HG03139 (cell line): ENCODE measurements around the gene ELMO1.

Experiments
- ATAC-seq: cut with Tn5 transposase; IDR thresholded peaks from one replicate; pipeline ENCODE4 v1.9.1; 2021; ENCODE audit not compliant: unreplicated experiment

The ELMO1 gene

DNA sequence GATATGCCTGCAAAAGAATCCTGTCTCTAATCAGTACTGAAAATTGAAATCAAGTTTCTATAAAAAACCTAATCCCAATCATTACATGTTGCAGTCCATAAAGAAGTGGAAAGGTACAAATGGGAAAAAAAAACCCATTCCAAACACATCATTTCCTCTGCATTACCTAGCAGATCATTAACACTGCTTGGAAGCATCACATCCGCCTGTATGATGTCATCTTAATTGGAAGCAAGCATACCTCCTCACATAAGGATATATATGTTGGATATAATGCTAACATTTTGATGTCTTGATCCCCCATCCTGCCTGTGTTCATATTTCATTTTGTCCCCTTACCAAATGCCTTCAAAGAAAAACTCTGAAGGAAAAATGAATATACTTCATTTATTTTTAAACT, 483.0 kb downstream of the ELMO1 start:
- no peak for ATAC-seq

DNA sequence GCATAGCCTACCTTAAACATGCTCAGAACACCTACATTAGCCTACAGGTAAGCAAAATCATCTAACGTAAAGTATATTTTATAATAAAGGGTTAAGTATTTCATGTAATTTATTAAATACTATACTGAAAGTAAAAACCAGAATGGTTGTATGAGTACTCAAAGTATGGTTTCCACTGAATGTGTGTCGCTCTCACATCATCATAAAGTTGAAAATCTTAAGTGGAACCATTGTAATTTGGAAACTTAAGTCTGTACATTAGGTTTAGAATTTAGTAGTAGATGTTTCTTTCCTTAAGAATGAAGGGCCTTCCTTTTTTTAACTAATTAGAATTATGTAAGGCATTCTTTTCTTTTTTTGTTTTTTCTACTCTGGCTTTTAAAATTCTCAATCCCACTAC, 484.4 kb downstream of the ELMO1 start:
- no peak for ATAC-seq

- ATAC-seq = no peak
Measured at GRCh38 chr7:36962367-36962766, 486.3 kb downstream of the ELMO1 start.

DNA sequence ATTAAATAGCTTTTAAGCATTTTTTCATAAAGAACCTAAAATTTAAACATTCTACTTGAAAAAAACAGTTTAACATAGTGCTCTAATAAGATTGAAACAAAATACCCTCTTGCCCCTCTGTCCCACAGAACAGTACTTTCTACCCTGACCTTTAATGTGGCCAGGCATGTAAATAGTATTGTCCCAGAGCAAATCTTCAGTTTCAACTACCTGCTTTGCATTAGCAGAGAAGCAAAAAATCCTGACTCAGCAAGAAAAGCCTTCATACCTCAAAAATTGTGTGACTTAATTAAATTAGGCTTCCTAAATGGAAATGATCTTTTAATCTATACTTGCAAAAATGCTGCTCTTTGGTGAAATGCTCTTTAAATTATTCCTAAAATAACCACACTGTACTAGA, 487.0 kb downstream of the ELMO1 start:
- ATAC-seq = no peak

GRCh38 chr7:36961097-36961496, 487.6 kb downstream of the ELMO1 start:
- ATAC-seq = no peak

- ATAC-seq = no peak
Measured at GRCh38 chr7:36960105-36960504, 488.6 kb downstream of the ELMO1 start.

DNA sequence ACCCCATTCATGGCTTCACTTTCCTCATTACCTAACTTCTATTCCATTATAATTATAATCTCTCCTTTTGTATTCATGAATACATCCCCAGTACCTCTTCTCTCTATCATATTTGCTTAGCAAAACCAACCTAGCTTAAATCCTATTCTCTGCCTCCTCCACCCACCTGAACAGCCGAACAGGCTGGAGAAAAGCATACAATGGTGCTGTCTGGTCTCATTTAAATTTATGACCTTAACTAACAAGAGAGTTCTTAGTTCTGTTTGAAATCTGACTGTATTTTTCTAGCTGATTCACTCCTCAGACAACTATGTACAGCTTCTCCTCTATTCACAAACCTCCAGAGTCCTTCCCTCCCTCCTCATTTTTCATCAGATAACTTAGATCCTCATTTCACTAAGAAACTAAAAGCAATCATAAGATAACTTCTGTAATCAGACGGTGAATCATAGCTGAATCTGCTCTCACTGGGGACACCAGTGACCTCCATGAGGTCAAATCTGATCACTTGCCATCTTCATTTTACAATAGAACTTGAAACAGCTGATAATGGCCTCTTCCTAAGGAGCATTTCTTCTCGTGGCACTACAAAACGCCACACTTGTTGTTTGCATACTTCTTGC, 490.4 kb downstream of the ELMO1 start:
- ATAC-seq = no peak

- ATAC-seq = no peak
Measured at GRCh38 chr7:36957620-36958019, 491.0 kb downstream of the ELMO1 start.

GRCh38 chr7:36956814-36957213, 491.9 kb downstream of the ELMO1 start:
- no peak for ATAC-seq

DNA sequence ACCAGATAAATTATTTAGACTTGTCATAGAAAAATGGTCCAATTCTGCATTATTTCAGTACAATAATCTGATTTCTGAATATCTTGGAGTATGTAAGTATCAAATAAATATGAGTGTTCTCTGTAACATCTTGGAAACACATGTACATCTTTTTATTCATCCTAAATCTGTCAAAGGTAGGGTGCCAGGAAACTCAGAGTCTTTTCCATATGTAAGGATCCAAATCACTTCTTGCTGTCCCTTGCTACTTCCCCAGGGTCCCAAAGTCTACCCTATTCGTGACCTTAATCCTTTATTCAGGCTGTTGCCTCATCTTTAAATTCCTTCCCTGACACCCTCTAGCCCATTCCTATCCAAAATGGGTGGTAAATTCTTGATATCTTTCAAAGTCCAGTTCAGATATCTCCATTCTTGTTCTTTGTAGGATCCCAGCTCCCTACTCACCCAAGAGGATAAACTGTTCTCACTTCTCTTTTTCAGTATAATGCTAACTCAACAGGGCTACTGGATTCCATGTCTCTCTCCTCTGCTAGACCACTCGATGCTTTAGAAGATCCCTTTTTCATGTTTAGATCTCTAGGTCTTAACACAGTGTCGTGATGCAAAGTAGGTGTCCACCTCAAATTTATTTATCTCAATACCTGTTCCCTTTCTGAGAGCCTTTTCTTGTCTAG, 493.1 kb downstream of the ELMO1 start:
- ATAC-seq = no peak

DNA sequence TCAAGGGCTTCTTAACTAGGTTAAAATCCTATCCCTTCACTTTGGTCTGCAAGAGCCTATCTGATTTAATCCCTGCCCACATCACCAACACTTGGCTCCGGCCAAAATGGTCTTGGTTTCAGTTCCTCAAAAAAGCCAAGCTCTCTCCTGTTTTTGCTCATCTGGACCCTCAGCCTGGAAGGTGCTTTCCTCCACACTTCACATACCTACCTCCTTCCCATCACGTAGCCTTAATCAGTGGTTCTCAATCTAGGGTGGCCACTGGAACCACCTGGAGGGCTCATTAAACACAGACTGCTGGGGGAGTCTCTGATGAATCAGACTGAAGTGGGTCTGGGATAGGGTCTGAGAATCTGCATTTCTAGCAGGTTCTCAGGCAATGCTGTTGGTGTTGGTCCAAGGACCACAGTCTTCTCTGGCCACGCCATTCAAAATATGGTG, 497.4 kb downstream of the ELMO1 start:
- peak; percentile 84 for ATAC-seq

GRCh38 chr7:36949711-36950600, 498.7 kb downstream of the ELMO1 start:
- ATAC-seq = no peak

- no peak for ATAC-seq
Measured at GRCh38 chr7:36946401-36946739, 502.3 kb downstream of the ELMO1 start.

DNA sequence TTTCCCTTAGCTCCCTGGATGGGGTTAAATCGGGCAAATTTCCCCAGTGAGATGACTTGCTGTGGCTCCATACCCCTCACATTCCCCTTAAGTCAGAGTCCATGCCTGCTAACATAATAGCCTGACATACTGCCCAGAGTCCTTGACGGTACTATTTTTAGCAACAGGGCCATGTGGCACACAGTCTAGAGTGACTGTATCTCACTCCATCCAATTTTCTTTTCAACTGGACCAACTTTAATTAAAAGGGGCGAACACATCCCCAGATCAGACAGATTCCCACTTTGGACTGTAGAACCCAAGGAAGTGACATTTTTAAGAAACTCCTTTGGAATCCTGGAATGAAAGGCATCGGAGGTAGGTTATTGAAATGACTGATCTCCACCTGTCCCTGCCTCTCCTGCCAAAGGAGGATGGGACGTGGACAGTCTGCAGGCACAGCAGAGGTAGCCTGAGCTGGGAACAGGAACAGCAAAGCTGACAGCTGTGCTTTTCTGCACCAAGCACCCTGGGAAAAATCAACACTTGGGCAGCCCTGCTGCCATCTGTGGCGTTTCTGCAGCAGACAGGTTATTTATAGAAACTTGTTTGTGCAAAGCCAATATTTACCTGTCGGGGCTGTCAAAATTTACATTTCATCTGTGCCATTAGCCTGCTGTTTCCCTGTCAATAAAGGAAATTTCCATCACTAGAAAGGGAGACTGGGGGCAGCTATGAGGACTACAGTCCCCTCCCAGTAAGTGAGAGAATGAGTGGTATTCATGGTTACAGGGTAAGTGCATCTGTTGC, 502.9 kb downstream of the ELMO1 start:
- ATAC-seq = no peak

DNA sequence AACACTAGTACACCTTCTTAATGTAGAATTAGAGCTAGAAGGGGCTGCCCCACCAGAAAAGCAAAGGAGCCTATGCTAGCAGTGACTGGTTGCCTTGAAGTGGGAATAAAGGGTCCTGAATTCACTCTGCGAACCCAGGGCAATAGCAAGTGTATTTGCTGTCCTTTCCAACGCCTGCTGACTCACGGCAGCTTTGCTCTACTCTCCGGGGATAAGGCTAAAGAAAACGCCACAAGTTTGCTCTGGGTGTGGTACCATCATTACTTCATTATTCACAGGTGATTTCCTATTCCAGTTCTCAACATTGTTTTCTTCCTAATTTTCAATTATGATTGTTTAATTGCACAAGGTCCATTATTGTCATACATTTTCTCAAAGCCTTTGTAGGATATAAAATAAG, 503.8 kb downstream of the ELMO1 start:
- no peak for ATAC-seq

DNA sequence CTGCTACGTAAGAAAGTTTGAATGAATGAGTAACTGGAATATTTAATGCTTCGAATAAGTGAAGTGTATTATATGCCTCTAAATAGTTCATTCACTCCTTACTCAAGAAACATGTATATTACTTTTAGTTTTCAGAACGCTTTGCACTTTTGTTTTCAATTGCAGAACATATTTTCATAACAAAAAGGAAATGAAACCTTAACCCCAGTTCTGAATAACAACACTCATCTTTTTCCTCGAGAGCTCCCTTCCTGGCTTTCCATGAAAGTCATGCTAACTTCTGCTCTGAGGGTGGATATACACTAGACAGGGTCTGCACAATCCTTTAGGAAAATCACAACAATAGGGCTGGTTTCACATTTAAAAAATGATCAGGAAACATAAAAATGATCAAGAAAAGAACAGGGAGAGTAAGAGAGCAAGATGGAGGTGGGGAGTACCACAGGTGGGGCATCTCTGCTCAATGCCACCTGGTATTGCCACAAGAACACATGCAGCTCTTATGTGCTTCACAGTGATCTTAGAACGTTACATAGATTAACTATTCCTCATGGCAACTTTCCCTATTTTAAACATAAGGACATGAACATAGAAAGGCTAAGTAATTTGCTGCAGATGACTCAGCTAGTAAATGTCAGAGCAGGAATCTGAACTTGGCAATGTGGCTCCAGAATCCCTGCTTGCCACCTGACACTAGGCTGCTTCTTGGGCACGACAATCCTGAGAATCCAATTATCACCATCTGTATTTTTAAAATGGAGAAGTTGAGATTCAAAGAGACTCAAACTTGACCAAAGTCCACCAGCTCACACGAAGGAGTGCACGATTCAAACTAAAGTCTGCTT, 504.9 kb downstream of the ELMO1 start:
- ATAC-seq = no peak

DNA sequence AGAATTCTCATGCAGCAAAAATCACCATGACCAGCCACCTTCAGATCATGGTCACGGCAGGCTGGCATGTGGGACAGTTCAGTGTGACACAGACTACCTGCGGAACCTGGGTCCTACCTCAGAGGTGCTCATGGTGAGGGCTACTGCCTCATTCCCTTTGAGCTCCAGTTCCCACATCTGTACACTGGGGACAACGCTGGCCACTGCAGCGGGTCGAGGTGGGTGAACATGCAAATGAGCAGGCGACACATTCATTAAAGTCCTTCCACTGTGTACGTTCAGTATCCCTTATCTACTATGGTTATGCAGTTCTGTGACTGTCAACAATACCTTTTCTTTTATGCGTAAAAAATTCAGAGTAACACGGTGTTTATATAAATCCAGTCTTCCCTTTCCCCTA, 505.7 kb downstream of the ELMO1 start:
- no peak for ATAC-seq

- no peak for ATAC-seq
Measured at GRCh38 chr7:36942541-36942940, 506.1 kb downstream of the ELMO1 start.

DNA sequence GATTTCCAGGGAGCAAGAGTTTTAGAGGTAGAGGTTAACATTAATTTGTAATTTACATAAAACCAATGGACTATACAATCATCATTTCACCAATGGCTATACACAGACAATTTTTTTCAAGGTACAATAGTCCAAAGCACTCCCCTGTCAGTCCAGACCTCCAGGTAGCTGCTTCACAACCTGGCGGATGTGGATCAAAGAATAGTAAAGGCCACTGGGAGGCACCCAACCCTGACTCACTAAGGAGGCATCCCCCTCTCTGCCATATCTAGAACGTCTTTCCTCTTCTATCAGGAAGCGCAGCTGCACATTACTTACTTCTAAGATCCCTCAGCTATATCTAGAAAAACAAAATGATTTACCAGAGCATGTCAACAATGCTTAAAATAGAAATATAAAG, 506.6 kb downstream of the ELMO1 start:
- ATAC-seq = no peak

DNA sequence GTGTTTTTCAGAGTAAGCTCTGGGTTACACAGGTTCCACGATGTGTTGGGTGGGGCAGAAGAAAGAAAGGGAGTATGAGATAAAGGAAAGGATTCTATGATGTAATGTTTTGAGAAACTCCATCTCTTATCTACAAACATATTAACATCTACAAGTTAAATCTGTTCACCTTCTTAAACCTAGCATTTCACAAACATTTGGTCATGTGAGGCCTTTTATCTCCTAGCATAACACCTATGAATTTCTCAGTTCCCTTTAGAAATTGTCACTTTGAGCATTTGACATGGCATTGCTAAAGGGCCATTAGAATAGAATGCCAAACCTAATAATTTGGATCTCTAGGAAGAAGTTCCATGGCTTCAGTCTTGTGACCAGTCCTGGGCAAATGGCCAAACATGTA, 507.3 kb downstream of the ELMO1 start:
- ATAC-seq = no peak
